Measurements from ENCODE around the gene C1orf185.
"Not testable (repeated sequence)": the region's sequence is repeated elsewhere in the genome, so short reads cannot be mapped to it uniquely, and the experiment has no call there.

C1orf185 gene

GRCh38 chr1:51139474-51139873 lies 37.4 kb downstream of the C1orf185 start:
- H3K27ac ChIP-seq (ENCODE audit: low read length), result no peak overlapping the region
- H3K27me3 ChIP-seq (ENCODE audit: low read depth, low read length), result no peaks in the 10 kb centered on the region
- H3K36me3 ChIP-seq (ENCODE audit: control insufficient read depth in 1 of 2, insufficient read depth in 2 of 2, low read length in 2 of 2), result no peaks in the 10 kb centered on the region
- no peaks in the 10 kb centered on the region for H3K9me3 ChIP-seq (ENCODE audit: control insufficient read depth in 1 of 2, low read length in 2 of 2)
- H3K4me1 ChIP-seq (ENCODE audit: control insufficient read depth in 1 of 2, insufficient read depth in 2 of 2, low read length in 2 of 2), result no peaks in the 10 kb centered on the region
- no peak overlapping the region for H3K4me3 ChIP-seq (ENCODE audit: low read depth in 1 of 2, low read length in 2 of 2)

GRCh38 chr1:51147394-51147793 lies 45.4 kb downstream of the C1orf185 start:
- H3K27me3 ChIP-seq (ENCODE audit: low read depth, low read length), result no peaks in the 10 kb centered on the region
- H3K9me3 ChIP-seq (ENCODE audit: control insufficient read depth in 1 of 2, low read length in 2 of 2), result no peaks in the 10 kb centered on the region
- H3K4me1 ChIP-seq (ENCODE audit: control insufficient read depth in 1 of 2, insufficient read depth in 2 of 2, low read length in 2 of 2), result no peaks in the 10 kb centered on the region
- no peak overlapping the region for H3K27ac ChIP-seq (ENCODE audit: low read length)
- H3K36me3 ChIP-seq (ENCODE audit: control insufficient read depth in 1 of 2, insufficient read depth in 2 of 2, low read length in 2 of 2), result no peaks in the 10 kb centered on the region
- H3K4me3 ChIP-seq (ENCODE audit: low read depth in 1 of 2, low read length in 2 of 2), result no peak overlapping the region

GRCh38 chr1:51154776-51155175 lies 52.7 kb downstream of the C1orf185 start:
- no peaks in the 10 kb centered on the region for H3K27me3 ChIP-seq (ENCODE audit: low read depth, low read length)
- H3K4me3 ChIP-seq (ENCODE audit: low read depth in 1 of 2, low read length in 2 of 2), result peak overlapping the region in 1 of 2 donors; percentile 38
- H3K36me3 ChIP-seq (ENCODE audit: control insufficient read depth in 1 of 2, insufficient read depth in 2 of 2, low read length in 2 of 2), result no peaks in the 10 kb centered on the region
- H3K4me1 ChIP-seq (ENCODE audit: control insufficient read depth in 1 of 2, insufficient read depth in 2 of 2, low read length in 2 of 2), result no peaks in the 10 kb centered on the region
- no peak overlapping the region for H3K27ac ChIP-seq (ENCODE audit: low read length)
- H3K9me3 ChIP-seq (ENCODE audit: control insufficient read depth in 1 of 2, low read length in 2 of 2), result peaks cover 0 to 18% of the 10 kb centered on the region in 2 donors

- Histone ChIP-seq H3K4me3 (ENCODE audit: low read depth in 1 of 2, low read length in 2 of 2) (no peak overlapping the region), H3K27me3 (ENCODE audit: low read depth, low read length) (no peaks in the 10 kb centered on the region), H3K4me1 (ENCODE audit: control insufficient read depth in 1 of 2, insufficient read depth in 2 of 2, low read length in 2 of 2) (no peaks in the 10 kb centered on the region), H3K36me3 (ENCODE audit: control insufficient read depth in 1 of 2, insufficient read depth in 2 of 2, low read length in 2 of 2) (no peaks in the 10 kb centered on the region), H3K9me3 (ENCODE audit: control insufficient read depth in 1 of 2, low read length in 2 of 2) (peaks cover 0 to 18% of the 10 kb centered on the region in 2 donors), H3K27ac (ENCODE audit: low read length) (no peak overlapping the region)
Measured at GRCh38 chr1:51156752-51157151, 54.7 kb downstream of the C1orf185 start.

- H3K4me1 ChIP-seq (ENCODE audit: control insufficient read depth in 1 of 2, insufficient read depth in 2 of 2, low read length in 2 of 2), result no peaks in the 10 kb centered on the region
- H3K27me3 ChIP-seq (ENCODE audit: low read depth, low read length), result no peaks in the 10 kb centered on the region
- no peak overlapping the region for H3K27ac ChIP-seq (ENCODE audit: low read length)
- no peaks in the 10 kb centered on the region for H3K36me3 ChIP-seq (ENCODE audit: control insufficient read depth in 1 of 2, insufficient read depth in 2 of 2, low read length in 2 of 2)
- peaks cover 0 to 18% of the 10 kb centered on the region in 2 donors for H3K9me3 ChIP-seq (ENCODE audit: control insufficient read depth in 1 of 2, low read length in 2 of 2)
- H3K4me3 ChIP-seq (ENCODE audit: low read depth in 1 of 2, low read length in 2 of 2), result no peak overlapping the region
Measured at GRCh38 chr1:51157395-51157794, 55.4 kb downstream of the C1orf185 start.

- Histone ChIP-seq H3K36me3 (ENCODE audit: control insufficient read depth in 1 of 2, insufficient read depth in 2 of 2, low read length in 2 of 2) (no peaks in the 10 kb centered on the region), H3K27me3 (ENCODE audit: low read depth, low read length) (no peaks in the 10 kb centered on the region), H3K4me3 (ENCODE audit: low read depth in 1 of 2, low read length in 2 of 2) (no peak overlapping the region), H3K4me1 (ENCODE audit: control insufficient read depth in 1 of 2, insufficient read depth in 2 of 2, low read length in 2 of 2) (no peaks in the 10 kb centered on the region), H3K27ac (ENCODE audit: low read length) (no peak overlapping the region), H3K9me3 (ENCODE audit: control insufficient read depth in 1 of 2, low read length in 2 of 2) (peaks cover 0 to 18% of the 10 kb centered on the region in 2 donors)
Measured at GRCh38 chr1:51158263-51158662, 56.2 kb downstream of the C1orf185 start.

- not testable (repeated sequence) for H3K4me3 ChIP-seq (ENCODE audit: low read depth in 1 of 2, low read length in 2 of 2); H3K4me1 ChIP-seq (ENCODE audit: control insufficient read depth in 1 of 2, insufficient read depth in 2 of 2, low read length in 2 of 2)
Measured at GRCh38 chr1:51162560-51162959, 60.5 kb downstream of the C1orf185 start.

DNA sequence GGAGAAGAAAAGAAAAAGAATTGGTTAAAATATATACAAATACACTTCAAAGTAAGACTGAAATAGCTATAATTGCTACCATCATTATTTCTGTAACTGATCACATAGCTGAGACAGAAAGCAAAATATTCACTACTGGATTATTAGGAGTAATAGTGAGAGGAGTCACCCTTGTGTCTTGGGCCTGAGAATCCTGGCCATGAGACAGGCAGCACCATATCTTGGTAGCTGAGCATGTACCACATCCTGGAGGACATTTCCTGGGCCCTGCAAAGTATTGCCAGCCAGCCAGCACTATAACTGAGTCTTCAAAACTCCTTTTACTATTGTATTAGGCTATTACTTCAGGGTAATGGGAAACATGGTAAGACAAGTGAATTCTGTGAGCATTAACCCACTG lies 63.5 kb downstream of the C1orf185 start:
- Histone ChIP-seq H3K4me3 (ENCODE audit: low read depth in 1 of 2, low read length in 2 of 2) (no peak overlapping the region), H3K4me1 (ENCODE audit: control insufficient read depth in 1 of 2, insufficient read depth in 2 of 2, low read length in 2 of 2) (peaks cover 0 to 3% of the 10 kb centered on the region in 2 donors)

More at GRCh38 chr1:51162560-51162959, 60.5 kb downstream of the C1orf185 start:
- H3K27me3 ChIP-seq (ENCODE audit: low read depth, low read length); H3K9me3 ChIP-seq (ENCODE audit: control insufficient read depth in 1 of 2, low read length in 2 of 2); H3K36me3 ChIP-seq (ENCODE audit: control insufficient read depth in 1 of 2, insufficient read depth in 2 of 2, low read length in 2 of 2); H3K27ac ChIP-seq (ENCODE audit: low read length): not testable (repeated sequence)

GRCh38 chr1:51168266-51168845 lies 66.3 kb downstream of the C1orf185 start:
- Histone ChIP-seq H3K27ac (ENCODE audit: low read length) (no peak overlapping the region), H3K36me3 (ENCODE audit: control insufficient read depth in 1 of 2, insufficient read depth in 2 of 2, low read length in 2 of 2) (no peaks in the 10 kb centered on the region)

More for the DNA sequence above, 63.5 kb downstream of the C1orf185 start:
- no peaks in the 10 kb centered on the region for H3K36me3 ChIP-seq (ENCODE audit: control insufficient read depth in 1 of 2, insufficient read depth in 2 of 2, low read length in 2 of 2)
- no peak overlapping the region for H3K27ac ChIP-seq (ENCODE audit: low read length)
- H3K27me3 ChIP-seq (ENCODE audit: low read depth, low read length), result no peaks in the 10 kb centered on the region
- no peaks in the 10 kb centered on the region for H3K9me3 ChIP-seq (ENCODE audit: control insufficient read depth in 1 of 2, low read length in 2 of 2)

DNA sequence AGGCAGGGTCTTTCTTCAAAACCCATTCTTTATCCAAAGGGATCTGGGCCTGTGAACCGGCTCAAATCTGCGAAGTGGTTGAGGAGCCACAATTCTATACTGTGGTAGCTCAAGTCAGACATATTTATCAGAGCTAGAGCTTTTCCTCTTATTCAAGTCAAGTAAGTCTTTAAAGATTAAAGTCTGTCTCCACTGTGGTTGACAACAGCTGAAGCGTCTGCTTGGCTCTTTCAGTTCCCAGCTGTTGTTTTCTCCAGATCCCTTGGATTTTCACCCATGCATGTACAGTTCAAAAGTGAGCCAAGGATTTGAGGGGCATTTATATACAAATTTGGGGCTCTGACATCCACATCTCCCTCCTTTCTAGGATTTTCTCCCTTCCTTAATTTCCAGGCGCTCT lies 66.9 kb downstream of the C1orf185 start:
- no peaks in the 10 kb centered on the region for H3K9me3 ChIP-seq (ENCODE audit: control insufficient read depth in 1 of 2, low read length in 2 of 2)
- H3K36me3 ChIP-seq (ENCODE audit: control insufficient read depth in 1 of 2, insufficient read depth in 2 of 2, low read length in 2 of 2), result no peaks in the 10 kb centered on the region
- H3K4me1 ChIP-seq (ENCODE audit: control insufficient read depth in 1 of 2, insufficient read depth in 2 of 2, low read length in 2 of 2), result peaks cover 0 to 3% of the 10 kb centered on the region in 2 donors
- no peak overlapping the region for H3K27ac ChIP-seq (ENCODE audit: low read length)
- H3K27me3 ChIP-seq (ENCODE audit: low read depth, low read length), result no peaks in the 10 kb centered on the region
- no peak overlapping the region for H3K4me3 ChIP-seq (ENCODE audit: low read depth in 1 of 2, low read length in 2 of 2)

More at GRCh38 chr1:51168266-51168845, 66.3 kb downstream of the C1orf185 start:
- Histone ChIP-seq H3K9me3 (ENCODE audit: control insufficient read depth in 1 of 2, low read length in 2 of 2) (no peaks in the 10 kb centered on the region), H3K27me3 (ENCODE audit: low read depth, low read length) (no peaks in the 10 kb centered on the region), H3K4me3 (ENCODE audit: low read depth in 1 of 2, low read length in 2 of 2) (peak overlapping the region in 1 of 2 donors; percentile 28), H3K4me1 (ENCODE audit: control insufficient read depth in 1 of 2, insufficient read depth in 2 of 2, low read length in 2 of 2) (peaks cover 0 to 3% of the 10 kb centered on the region in 2 donors)

DNA sequence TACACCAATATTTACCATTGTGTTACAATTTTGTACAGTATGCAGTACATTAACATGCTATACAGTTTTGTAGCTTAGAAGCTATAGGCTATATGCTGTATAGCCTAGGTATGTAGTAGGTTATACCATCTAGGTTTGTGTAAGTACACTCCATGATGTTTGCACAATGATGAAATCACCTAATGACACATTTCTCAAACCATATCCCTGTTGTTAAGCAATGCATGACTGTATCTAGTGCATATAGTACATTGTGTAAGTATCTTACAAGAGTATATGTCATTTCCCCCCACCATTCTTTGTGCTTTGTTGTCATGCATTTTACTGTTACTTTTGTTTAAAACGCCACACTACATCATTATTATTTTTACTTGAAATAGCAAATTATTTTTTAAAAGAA lies 68.3 kb downstream of the C1orf185 start:
- Histone ChIP-seq H3K9me3 (ENCODE audit: control insufficient read depth in 1 of 2, low read length in 2 of 2) (no peaks in the 10 kb centered on the region), H3K27me3 (ENCODE audit: low read depth, low read length) (no peaks in the 10 kb centered on the region), H3K36me3 (ENCODE audit: control insufficient read depth in 1 of 2, insufficient read depth in 2 of 2, low read length in 2 of 2) (no peaks in the 10 kb centered on the region), H3K4me3 (ENCODE audit: low read depth in 1 of 2, low read length in 2 of 2) (no peak overlapping the region), H3K27ac (ENCODE audit: low read length) (no peak overlapping the region), H3K4me1 (ENCODE audit: control insufficient read depth in 1 of 2, insufficient read depth in 2 of 2, low read length in 2 of 2) (peaks cover 0 to 3% of the 10 kb centered on the region in 2 donors)

- Histone ChIP-seq H3K4me1 (ENCODE audit: control insufficient read depth in 1 of 2, insufficient read depth in 2 of 2, low read length in 2 of 2) (peaks cover 0 to 2% of the 10 kb centered on the region in 2 donors), H3K27ac (ENCODE audit: low read length) (no peak overlapping the region), H3K9me3 (ENCODE audit: control insufficient read depth in 1 of 2, low read length in 2 of 2) (no peaks in the 10 kb centered on the region), H3K27me3 (ENCODE audit: low read depth, low read length) (no peaks in the 10 kb centered on the region), H3K36me3 (ENCODE audit: control insufficient read depth in 1 of 2, insufficient read depth in 2 of 2, low read length in 2 of 2) (no peaks in the 10 kb centered on the region), H3K4me3 (ENCODE audit: low read depth in 1 of 2, low read length in 2 of 2) (no peak overlapping the region)
Measured at GRCh38 chr1:51172811-51173210, 70.8 kb downstream of the C1orf185 start.

Data from muscle layer of duodenum (tissue), 2 donors.